Measurements from ENCODE around the gene PPP1R1A.

DNA sequence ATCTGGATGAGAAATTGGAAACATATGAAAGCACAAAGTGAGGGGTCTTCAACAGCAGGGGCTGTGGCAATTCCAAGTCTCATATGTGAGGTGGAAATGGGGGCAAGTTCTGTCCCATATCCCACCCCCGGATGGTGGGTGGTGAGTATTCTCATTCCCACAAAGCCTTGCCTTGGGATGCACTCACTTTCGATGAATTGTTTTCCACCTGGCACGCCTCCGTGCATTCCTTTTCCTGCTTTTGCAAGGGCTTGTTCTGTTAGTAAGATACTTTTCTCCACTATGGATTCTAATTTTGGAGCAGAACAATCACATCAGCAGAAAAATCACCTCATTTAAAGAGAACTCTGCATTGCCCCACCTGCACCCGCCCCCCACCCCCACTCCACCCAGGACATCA lies 43.1 kb upstream of the PPP1R1A start:
- TF ChIP-seq, protein P1, sequence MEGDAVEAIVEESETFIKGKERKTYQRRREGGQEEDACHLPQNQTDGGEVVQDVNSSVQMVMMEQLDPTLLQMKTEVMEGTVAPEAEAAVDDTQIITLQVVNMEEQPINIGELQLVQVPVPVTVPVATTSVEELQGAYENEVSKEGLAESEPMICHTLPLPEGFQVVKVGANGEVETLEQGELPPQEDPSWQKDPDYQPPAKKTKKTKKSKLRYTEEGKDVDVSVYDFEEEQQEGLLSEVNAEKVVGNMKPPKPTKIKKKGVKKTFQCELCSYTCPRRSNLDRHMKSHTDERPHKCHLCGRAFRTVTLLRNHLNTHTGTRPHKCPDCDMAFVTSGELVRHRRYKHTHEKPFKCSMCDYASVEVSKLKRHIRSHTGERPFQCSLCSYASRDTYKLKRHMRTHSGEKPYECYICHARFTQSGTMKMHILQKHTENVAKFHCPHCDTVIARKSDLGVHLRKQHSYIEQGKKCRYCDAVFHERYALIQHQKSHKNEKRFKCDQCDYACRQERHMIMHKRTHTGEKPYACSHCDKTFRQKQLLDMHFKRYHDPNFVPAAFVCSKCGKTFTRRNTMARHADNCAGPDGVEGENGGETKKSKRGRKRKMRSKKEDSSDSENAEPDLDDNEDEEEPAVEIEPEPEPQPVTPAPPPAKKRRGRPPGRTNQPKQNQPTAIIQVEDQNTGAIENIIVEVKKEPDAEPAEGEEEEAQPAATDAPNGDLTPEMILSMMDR (IDR thresholded peaks at IDR 0.05; ENCODE audit: low read depth, low read length), result no peak
- no peak for TF ChIP-seq POLR2A (IDR thresholded peaks at IDR 0.05; ENCODE audit: extremely low read depth, insufficient read length)
- no peak for TF ChIP-seq MYC (IDR thresholded peaks at IDR 0.05; ENCODE audit: low read depth, low read length)
